NOMO-1 treated with DMSO at 0.1 percent for 48 hours (cell line): Measurements from ENCODE around the gene NEIL3.

ENCODE experiments used
- DNase-seq: peaks from one replicate; lab custom pipeline; 2025; ENCODE audit not compliant: unreplicated experiment; lab: John Stamatoyannopoulos, UW

Gene NEIL3

GRCh38 chr4:177408023-177408422, 98.3 kb downstream of the NEIL3 start:
- no peak for DNase-seq

DNA sequence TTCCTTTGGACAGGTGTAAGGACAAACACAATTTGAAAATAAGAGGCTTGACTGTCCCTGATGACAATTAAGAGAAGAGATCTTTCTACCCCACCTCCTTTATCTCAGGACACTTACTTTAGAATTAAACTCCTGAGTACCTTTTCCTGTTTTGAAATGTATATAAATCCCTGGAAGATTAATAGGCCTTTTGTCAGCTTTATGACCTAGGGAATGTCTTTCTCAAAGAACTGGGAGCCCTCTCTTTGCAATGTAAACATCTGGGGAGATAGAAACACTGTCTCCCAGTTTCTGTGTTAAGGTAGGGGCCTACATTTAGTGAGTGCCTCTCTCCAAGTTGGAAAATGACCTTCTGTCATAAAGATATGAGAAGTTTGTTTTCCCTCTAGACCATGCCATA, 100.9 kb downstream of the NEIL3 start:
- DNase-seq, result no peak

- DNase-seq, result no peak
Measured at GRCh38 chr4:177411996-177412395, 102.3 kb downstream of the NEIL3 start.
